GM23338 (cell line): ENCODE measurements around the gene TXN. TPM values are rescaled to one million over a fixed set of nuclear protein-coding genes. Genes with fewer than 3 reads are reported as not detected.

Source experiments
- ATAC-seq: fragments of 200-7000 bp; cut with Tn5 transposase; 3 replicates; pipeline ENCODE4 v1.9.1; 2020
- DNase-seq: peaks from one replicate; pipeline ENCODE4 v3.0.0-alpha.2; 2015; ENCODE audit warnings: low spot score
- H2AFZ ChIP-seq: fragments of 200-600 bp; sonication (generic); 2 replicates; pipeline ENCODE4 v1.8.0; 2016; ENCODE audit warnings: antibody characterized with exemption, mild to moderate bottlenecking, moderate library complexity
- H3F3A ChIP-seq: fragments of 200-600 bp; sonication (generic); replicated peaks from 2 replicates; pipeline ENCODE4 v1.8.0; 2017; ENCODE audit warnings: antibody characterized with exemption, mixed run types, low read depth
- H3K27ac ChIP-seq: fragments of 200-600 bp; sonication (generic); 2 replicates; pipeline ENCODE4 v1.6.1; 2016; ENCODE audit warnings: low read depth
- H3K27me3 ChIP-seq: fragments of 200-600 bp; sonication (generic); 2 replicates; pipeline ENCODE4 v1.8.0; 2016; ENCODE audit warnings: mild to moderate bottlenecking, mixed run types, moderate library complexity; ENCODE audit not compliant: insufficient read depth
- H3K36me3 ChIP-seq: fragments of 200-600 bp; sonication (generic); 2 replicates; pipeline ENCODE4 v1.8.0; 2016; ENCODE audit warnings: mild to moderate bottlenecking; ENCODE audit not compliant: insufficient read depth
- H3K4me1 ChIP-seq: fragments of 200-600 bp; sonication (generic); 2 replicates; pipeline ENCODE4 v1.8.0; 2016; ENCODE audit warnings: mild to moderate bottlenecking, moderate library complexity; ENCODE audit not compliant: insufficient read depth
- H3K4me2 ChIP-seq: fragments of 200-600 bp; sonication (generic); 2 replicates; pipeline ENCODE4 v1.7.1; 2017; ENCODE audit warnings: mixed run types
- H3K4me3 ChIP-seq: fragments of 200-600 bp; sonication (generic); 2 replicates; pipeline ENCODE4 v1.6.1; 2016; ENCODE audit warnings: mixed run types
- H3K79me2 ChIP-seq: fragments of 200-600 bp; sonication (generic); replicated peaks from 2 replicates; pipeline ENCODE4 v1.8.0; 2017; ENCODE audit warnings: mild to moderate bottlenecking; ENCODE audit not compliant: insufficient read depth
- H3K9me2 ChIP-seq: fragments of 200-600 bp; sonication (generic); 2 replicates; pipeline ENCODE4 v1.8.0; 2017; ENCODE audit not compliant: insufficient read depth
- H4K20me1 ChIP-seq: fragments of 200-600 bp; sonication (generic); replicated peaks from 2 replicates; pipeline ENCODE4 v1.8.0; 2017; ENCODE audit warnings: mild to moderate bottlenecking; ENCODE audit not compliant: insufficient read depth
- H3K27ac Mint-ChIP-seq: 2 replicates; pipeline ENCODE4 v1.8.0; 2020; ENCODE audit warnings: inconsistent platforms, mild to moderate bottlenecking, moderate library complexity, mixed read lengths
- H3K27me3 Mint-ChIP-seq: 3 replicates; pipeline ENCODE4 v1.8.0; 2022; ENCODE audit warnings: low read depth, mild to moderate bottlenecking, moderate library complexity, mixed read lengths, inconsistent platforms; ENCODE audit not compliant: insufficient read depth, poor library complexity
- H3K36me3 Mint-ChIP-seq: 3 replicates; pipeline ENCODE4 v1.8.0; 2021; ENCODE audit warnings: low read depth, mild to moderate bottlenecking, inconsistent platforms, moderate library complexity, mixed read lengths
- H3K4me1 Mint-ChIP-seq: 3 replicates; pipeline ENCODE4 v1.8.0; 2020; ENCODE audit warnings: mild to moderate bottlenecking, inconsistent platforms, mixed read lengths
- H3K4me3 Mint-ChIP-seq: 3 replicates; pipeline ENCODE4 v1.8.0; 2021; ENCODE audit warnings: moderate library complexity, mild to moderate bottlenecking, inconsistent platforms, mixed read lengths
- H3K9me3 Mint-ChIP-seq: 3 replicates; pipeline ENCODE4 v1.8.0; 2020; ENCODE audit warnings: moderate library complexity, mild to moderate bottlenecking, inconsistent platforms, mixed read lengths
- CREB1 ChIP-seq: fragments of 250-450 bp; sonication (Bioruptor Pico); IDR thresholded peaks from 2 replicates; pipeline ENCODE4 v1.5.0; 2020; ENCODE audit warnings: low read depth, mild to moderate bottlenecking, moderate library complexity
- EZH2 ChIP-seq: fragments of 200-600 bp; sonication (generic); IDR thresholded peaks from one replicate; pipeline ENCODE4 v1.8.0; 2017; ENCODE audit warnings: antibody characterized with exemption, mild to moderate bottlenecking, low read depth; ENCODE audit not compliant: unreplicated experiment
- EZH2phosphoT487 ChIP-seq: fragments of 200-600 bp; sonication (generic); IDR thresholded peaks from one replicate; pipeline ENCODE4 v1.8.1; 2018; ENCODE audit warnings: antibody characterized with exemption; ENCODE audit not compliant: unreplicated experiment
- JUNB ChIP-seq: IDR thresholded peaks from one replicate; pipeline ENCODE4 v1.6.1; 2016; ENCODE audit warnings: antibody characterized with exemption; ENCODE audit not compliant: unreplicated experiment
- NANOG ChIP-seq: IDR thresholded peaks from 2 replicates; pipeline ENCODE4 v1.6.1; 2016; ENCODE audit warnings: antibody characterized with exemption, borderline replicate concordance
- POLR2AphosphoS5 ChIP-seq: IDR thresholded peaks from 2 replicates; pipeline ENCODE4 v1.6.1; 2016; ENCODE audit warnings: antibody characterized with exemption, low read depth
- STAT1 ChIP-seq: IDR thresholded peaks from one replicate; pipeline ENCODE4 v1.6.1; 2016; ENCODE audit warnings: antibody characterized with exemption; ENCODE audit not compliant: unreplicated experiment
- ZNF114 ChIP-seq: fragments of 250-450 bp; sonication (Bioruptor Pico); IDR thresholded peaks from 2 replicates; pipeline ENCODE4 v1.5.0; 2020; ENCODE audit warnings: mild to moderate bottlenecking, moderate library complexity
- ZNF331 ChIP-seq: fragments of 250-450 bp; sonication (Bioruptor Pico); IDR thresholded peaks from 2 replicates; pipeline ENCODE4 v1.5.0; 2020; ENCODE audit warnings: low read depth, mild to moderate bottlenecking, moderate library complexity
- polyA plus RNA-seq: library from polyadenylated mRNA; unstranded; fragments of >200 nt; fragmentation: Nextera tagmentation; extraction: Ambion mirVana; gene quantifications from 2 replicates; pipeline ENCODE4 v1.2.1, GENCODE V29; 2016
- total RNA-seq: library from RNA; depleted of rRNA; stranded (reverse); fragments of >200 nt; shearing (Covaris generic); gene quantifications from 2 replicates; pipeline ENCODE4 v1.2.3, GENCODE V29; 2014
- TF ChIP-seq, protein P1 (sequence below), 2 experiments: fragments of 200-600 bp in 1 of 2; sonication (generic) in 1 of 2; conservative IDR thresholded peaks; 2 replicates each; pipeline versions ENCODE4 v1.5.1 to v1.6.1; 2016 to 2017; ENCODE audit warnings: antibody characterized with exemption in 2 of 2, low read depth in 2 of 2, mild to moderate bottlenecking in 2 of 2, moderate library complexity in 1 of 2
- TF ChIP-seq, protein P2 (sequence below): IDR thresholded peaks from one replicate; pipeline ENCODE4 v1.6.1; 2018; ENCODE audit warnings: antibody characterized with exemption; ENCODE audit not compliant: unreplicated experiment
- TF ChIP-seq, protein P3 (sequence below): IDR thresholded peaks from 2 replicates; pipeline ENCODE4 v1.6.1; 2016; ENCODE audit warnings: antibody characterized with exemption
- TF ChIP-seq, protein P4 (sequence below): fragments of 250-450 bp; sonication (Bioruptor Pico); IDR thresholded peaks from 2 replicates; pipeline ENCODE4 v1.5.0; 2020; ENCODE audit warnings: mild to moderate bottlenecking, moderate library complexity

TXN gene
- total and polyA plus RNA-seq, 2 experiments from 2014 or later, result 177 to 1,031 TPM

DNA sequence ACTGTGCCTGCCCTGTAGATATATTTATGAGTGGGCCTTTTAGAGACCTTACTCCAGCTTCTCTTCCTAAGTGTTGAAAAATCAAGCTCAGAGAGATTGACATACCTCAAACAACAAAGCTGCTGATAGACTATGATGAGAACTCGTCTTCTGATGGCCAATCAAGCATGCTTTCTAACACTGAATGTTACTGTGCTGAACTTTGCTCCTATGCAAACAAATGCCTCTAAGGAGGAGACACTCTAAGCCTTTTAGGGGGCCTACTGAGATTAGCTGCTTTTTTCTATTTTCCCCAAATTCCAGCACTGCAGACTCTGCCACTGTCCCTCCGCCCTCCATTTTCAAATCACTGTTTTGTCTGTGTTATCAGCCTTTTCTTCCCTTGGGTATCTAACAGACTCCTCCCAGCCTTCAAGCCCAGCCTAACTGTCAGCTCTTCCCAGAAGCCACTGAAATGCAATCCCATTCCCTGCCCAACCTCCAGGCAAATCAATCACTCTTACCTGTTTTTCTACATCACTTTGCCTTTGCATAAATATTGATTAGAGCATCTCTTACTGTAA is 41.8 kb upstream of the TXN start (continued):
- TF ChIP-seq NANOG, result no peak

DNA sequence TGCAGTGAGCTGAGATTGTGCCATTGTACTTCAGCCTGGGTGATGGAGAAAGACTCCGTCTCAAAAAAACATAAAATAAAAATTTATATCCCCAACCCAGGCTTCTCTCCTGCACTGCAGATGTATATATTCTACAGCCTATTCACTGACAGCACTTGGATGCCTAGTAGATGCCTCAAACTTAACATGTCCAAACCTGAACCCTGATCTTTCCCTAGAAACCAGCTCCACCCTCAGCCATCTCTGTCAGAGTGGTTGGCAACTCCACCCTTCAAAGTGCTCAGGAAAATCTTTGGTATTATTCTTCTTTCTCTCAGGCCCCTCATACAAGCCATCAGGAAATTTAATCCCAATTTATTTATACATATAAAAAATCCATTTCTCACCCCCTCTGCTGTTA is 36.9 kb upstream of the TXN start:
- TF ChIP-seq EZH2phosphoT487, result no peak
- TF ChIP-seq, protein P1, sequence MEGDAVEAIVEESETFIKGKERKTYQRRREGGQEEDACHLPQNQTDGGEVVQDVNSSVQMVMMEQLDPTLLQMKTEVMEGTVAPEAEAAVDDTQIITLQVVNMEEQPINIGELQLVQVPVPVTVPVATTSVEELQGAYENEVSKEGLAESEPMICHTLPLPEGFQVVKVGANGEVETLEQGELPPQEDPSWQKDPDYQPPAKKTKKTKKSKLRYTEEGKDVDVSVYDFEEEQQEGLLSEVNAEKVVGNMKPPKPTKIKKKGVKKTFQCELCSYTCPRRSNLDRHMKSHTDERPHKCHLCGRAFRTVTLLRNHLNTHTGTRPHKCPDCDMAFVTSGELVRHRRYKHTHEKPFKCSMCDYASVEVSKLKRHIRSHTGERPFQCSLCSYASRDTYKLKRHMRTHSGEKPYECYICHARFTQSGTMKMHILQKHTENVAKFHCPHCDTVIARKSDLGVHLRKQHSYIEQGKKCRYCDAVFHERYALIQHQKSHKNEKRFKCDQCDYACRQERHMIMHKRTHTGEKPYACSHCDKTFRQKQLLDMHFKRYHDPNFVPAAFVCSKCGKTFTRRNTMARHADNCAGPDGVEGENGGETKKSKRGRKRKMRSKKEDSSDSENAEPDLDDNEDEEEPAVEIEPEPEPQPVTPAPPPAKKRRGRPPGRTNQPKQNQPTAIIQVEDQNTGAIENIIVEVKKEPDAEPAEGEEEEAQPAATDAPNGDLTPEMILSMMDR (conservative IDR thresholded peaks at IDR 0.05; ENCODE audit: low read depth in 2 of 2), result no peak
- TF ChIP-seq ZNF114 (CRISPR knock-in tag), result no peak
- no peak for TF ChIP-seq POLR2AphosphoS5
- TF ChIP-seq NANOG, result no peak
- TF ChIP-seq STAT1, result no peak
- TF ChIP-seq ZNF331 (CRISPR knock-in tag), result no peak
- TF ChIP-seq, protein P2, sequence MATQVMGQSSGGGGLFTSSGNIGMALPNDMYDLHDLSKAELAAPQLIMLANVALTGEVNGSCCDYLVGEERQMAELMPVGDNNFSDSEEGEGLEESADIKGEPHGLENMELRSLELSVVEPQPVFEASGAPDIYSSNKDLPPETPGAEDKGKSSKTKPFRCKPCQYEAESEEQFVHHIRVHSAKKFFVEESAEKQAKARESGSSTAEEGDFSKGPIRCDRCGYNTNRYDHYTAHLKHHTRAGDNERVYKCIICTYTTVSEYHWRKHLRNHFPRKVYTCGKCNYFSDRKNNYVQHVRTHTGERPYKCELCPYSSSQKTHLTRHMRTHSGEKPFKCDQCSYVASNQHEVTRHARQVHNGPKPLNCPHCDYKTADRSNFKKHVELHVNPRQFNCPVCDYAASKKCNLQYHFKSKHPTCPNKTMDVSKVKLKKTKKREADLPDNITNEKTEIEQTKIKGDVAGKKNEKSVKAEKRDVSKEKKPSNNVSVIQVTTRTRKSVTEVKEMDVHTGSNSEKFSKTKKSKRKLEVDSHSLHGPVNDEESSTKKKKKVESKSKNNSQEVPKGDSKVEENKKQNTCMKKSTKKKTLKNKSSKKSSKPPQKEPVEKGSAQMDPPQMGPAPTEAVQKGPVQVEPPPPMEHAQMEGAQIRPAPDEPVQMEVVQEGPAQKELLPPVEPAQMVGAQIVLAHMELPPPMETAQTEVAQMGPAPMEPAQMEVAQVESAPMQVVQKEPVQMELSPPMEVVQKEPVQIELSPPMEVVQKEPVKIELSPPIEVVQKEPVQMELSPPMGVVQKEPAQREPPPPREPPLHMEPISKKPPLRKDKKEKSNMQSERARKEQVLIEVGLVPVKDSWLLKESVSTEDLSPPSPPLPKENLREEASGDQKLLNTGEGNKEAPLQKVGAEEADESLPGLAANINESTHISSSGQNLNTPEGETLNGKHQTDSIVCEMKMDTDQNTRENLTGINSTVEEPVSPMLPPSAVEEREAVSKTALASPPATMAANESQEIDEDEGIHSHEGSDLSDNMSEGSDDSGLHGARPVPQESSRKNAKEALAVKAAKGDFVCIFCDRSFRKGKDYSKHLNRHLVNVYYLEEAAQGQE, result no peak
- no peak for TF ChIP-seq EZH2
- no peak for TF ChIP-seq JUNB
- TF ChIP-seq, protein P3, sequence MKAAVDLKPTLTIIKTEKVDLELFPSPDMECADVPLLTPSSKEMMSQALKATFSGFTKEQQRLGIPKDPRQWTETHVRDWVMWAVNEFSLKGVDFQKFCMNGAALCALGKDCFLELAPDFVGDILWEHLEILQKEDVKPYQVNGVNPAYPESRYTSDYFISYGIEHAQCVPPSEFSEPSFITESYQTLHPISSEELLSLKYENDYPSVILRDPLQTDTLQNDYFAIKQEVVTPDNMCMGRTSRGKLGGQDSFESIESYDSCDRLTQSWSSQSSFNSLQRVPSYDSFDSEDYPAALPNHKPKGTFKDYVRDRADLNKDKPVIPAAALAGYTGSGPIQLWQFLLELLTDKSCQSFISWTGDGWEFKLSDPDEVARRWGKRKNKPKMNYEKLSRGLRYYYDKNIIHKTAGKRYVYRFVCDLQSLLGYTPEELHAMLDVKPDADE, result no peak
- TF ChIP-seq CREB1 (CRISPR knock-in tag), result no peak
- TF ChIP-seq, protein P4, sequence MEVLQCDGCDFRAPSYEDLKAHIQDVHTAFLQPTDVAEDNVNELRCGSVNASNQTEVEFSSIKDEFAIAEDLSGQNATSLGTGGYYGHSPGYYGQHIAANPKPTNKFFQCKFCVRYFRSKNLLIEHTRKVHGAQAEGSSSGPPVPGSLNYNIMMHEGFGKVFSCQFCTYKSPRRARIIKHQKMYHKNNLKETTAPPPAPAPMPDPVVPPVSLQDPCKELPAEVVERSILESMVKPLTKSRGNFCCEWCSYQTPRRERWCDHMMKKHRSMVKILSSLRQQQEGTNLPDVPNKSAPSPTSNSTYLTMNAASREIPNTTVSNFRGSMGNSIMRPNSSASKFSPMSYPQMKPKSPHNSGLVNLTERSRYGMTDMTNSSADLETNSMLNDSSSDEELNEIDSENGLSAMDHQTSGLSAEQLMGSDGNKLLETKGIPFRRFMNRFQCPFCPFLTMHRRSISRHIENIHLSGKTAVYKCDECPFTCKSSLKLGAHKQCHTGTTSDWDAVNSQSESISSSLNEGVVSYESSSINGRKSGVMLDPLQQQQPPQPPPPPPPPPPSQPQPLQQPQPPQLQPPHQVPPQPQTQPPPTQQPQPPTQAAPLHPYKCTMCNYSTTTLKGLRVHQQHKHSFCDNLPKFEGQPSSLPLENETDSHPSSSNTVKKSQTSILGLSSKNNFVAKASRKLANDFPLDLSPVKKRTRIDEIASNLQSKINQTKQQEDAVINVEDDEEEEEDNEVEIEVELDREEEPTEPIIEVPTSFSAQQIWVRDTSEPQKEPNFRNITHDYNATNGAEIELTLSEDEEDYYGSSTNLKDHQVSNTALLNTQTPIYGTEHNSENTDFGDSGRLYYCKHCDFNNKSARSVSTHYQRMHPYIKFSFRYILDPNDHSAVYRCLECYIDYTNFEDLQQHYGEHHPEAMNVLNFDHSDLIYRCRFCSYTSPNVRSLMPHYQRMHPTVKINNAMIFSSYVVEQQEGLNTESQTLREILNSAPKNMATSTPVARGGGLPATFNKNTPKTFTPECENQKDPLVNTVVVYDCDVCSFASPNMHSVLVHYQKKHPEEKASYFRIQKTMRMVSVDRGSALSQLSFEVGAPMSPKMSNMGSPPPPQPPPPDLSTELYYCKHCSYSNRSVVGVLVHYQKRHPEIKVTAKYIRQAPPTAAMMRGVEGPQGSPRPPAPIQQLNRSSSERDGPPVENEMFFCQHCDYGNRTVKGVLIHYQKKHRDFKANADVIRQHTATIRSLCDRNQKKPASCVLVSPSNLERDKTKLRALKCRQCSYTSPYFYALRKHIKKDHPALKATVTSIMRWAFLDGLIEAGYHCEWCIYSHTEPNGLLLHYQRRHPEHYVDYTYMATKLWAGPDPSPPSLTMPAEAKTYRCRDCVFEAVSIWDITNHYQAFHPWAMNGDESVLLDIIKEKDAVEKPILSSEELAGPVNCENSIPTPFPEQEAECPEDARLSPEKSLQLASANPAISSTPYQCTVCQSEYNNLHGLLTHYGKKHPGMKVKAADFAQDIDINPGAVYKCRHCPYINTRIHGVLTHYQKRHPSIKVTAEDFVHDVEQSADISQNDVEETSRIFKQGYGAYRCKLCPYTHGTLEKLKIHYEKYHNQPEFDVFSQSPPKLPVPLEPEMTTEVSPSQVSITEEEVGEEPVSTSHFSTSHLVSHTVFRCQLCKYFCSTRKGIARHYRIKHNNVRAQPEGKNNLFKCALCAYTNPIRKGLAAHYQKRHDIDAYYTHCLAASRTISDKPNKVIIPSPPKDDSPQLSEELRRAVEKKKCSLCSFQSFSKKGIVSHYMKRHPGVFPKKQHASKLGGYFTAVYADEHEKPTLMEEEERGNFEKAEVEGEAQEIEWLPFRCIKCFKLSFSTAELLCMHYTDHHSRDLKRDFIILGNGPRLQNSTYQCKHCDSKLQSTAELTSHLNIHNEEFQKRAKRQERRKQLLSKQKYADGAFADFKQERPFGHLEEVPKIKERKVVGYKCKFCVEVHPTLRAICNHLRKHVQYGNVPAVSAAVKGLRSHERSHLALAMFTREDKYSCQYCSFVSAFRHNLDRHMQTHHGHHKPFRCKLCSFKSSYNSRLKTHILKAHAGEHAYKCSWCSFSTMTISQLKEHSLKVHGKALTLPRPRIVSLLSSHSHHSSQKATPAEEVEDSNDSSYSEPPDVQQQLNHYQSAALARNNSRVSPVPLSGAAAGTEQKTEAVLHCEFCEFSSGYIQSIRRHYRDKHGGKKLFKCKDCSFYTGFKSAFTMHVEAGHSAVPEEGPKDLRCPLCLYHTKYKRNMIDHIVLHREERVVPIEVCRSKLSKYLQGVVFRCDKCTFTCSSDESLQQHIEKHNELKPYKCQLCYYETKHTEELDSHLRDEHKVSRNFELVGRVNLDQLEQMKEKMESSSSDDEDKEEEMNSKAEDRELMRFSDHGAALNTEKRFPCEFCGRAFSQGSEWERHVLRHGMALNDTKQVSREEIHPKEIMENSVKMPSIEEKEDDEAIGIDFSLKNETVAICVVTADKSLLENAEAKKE (CRISPR knock-in tag), result no peak
- DNase-seq (no peak), ATAC-seq (no peak)
- Mint-ChIP-seq H3K9me3 (no peaks in the 10 kb centered on the region; the same call in 1 of the 3 replicates), H3K27ac (no peak overlapping the region), H3K36me3 (no peaks in the 10 kb centered on the region), H3K27me3 (peaks cover 3% of the 10 kb centered on the region), H3K4me3 (no peak overlapping the region), H3K4me1 (no peaks in the 10 kb centered on the region)
- Histone ChIP-seq H4K20me1 (no peaks in the 10 kb centered on the region), H2AFZ (no peak overlapping the region), H3F3A (no peaks in the 10 kb centered on the region), H3K4me2 (no peak overlapping the region), H3K36me3 (no peaks in the 10 kb centered on the region), H3K4me3 (no peak overlapping the region), H3K4me1 (no peaks in the 10 kb centered on the region), H3K79me2 (no peaks in the 10 kb centered on the region), H3K27ac (no peak overlapping the region), H3K27me3 (no peaks in the 10 kb centered on the region), H3K9me2 (no peaks in the 10 kb centered on the region)
